Muscle of back (tissue), 11 donors: Measurements from ENCODE around the gene TOMM40. TPM values are rescaled to one million over a fixed set of nuclear protein-coding genes. Genes with fewer than 3 reads are reported as not detected.
"Not testable (repeated sequence)": the region's sequence is repeated elsewhere in the genome, so short reads cannot be mapped to it uniquely, and the experiment has no call there.

Source experiments
- DNase-seq, 3 donors: peaks; one replicate each; pipeline versions ENCODE4 v3.0.0 to v3.0.0-alpha.2; 2013
- polyA plus RNA-seq, 10 donors: library from polyadenylated mRNA; unstranded; fragments of 120-200 nt; gene quantifications; one replicate each; pipeline ENCODE4 v1.2.1, GENCODE V29; 2013; ENCODE audit not compliant: insufficient read length in 10 of 10

Gene TOMM40
- polyA plus RNA-seq, 10 donors, result 26.2 to 40.9 (median 31.0) TPM

DNA sequence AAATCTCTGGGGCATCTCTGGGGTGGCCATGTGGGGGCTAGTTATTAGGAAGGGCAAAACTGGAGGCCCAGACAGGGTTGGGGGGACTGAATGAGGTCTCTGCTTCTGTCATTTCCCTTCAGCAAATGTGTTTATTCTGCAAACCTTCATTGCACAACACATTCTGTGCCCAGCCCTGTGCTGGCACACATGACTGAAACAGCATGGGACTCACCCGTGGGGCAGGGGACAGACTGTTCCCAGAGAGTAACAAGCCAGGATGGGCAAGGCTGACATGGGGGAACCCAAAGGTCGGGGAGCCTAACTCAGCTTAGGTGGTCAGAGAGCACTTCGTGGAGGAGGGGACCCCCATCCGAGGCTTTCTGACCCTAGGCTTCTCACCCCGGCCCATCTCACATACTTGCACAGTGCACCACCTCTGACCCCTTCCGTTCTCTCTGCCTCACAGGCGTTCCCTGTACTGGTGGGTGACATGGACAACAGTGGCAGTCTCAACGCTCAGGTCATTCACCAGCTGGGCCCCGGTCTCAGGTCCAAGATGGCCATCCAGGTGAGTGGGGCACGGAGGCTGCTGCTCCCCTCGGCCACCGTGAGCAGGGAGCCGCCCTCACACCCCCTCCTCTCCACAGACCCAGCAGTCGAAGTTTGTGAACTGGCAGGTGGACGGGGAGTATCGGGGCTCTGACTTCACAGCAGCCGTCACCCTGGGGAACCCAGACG lies 2.4 kb downstream of the TOMM40 start:
- no peak for DNase-seq

DNA sequence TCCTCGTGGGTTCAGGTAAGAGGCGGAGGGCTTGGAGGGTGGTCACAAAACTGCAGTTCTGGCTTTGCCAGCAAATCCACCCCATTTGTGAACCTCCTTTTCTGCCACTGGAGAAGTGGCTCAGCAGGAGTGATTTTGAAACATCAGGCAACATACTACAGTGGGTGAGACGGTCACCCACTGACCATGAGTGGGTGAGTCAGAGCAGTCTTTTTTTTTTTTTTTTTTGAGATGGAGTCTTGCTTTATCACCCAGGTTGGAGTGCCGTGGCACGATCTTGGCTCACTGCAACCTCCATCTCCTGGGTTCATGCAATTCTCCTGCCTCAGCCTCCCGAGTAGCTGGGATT lies 3.0 kb downstream of the TOMM40 start:
- no peak for DNase-seq

DNA sequence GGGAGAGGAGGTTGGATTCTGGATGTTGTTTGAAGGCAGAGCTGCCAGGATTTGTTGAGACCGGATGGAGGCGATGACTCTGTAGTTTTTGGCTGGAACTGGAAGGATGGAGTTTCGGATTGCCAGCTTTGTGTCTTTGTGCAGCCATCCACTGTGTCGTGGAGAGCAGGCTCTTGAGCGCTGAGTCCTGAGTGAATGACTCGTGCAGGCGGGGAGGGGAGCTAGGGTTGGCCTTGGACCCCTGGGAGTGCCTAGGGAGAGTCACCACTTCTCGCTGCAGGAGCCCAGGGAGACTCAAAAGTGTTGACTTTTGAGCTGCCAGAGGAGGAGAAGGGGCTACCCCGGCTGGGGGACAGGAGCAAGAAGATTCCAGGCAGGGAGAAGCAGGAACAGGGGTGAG lies 3.9 kb downstream of the TOMM40 start:
- DNase-seq, result no peak

DNA sequence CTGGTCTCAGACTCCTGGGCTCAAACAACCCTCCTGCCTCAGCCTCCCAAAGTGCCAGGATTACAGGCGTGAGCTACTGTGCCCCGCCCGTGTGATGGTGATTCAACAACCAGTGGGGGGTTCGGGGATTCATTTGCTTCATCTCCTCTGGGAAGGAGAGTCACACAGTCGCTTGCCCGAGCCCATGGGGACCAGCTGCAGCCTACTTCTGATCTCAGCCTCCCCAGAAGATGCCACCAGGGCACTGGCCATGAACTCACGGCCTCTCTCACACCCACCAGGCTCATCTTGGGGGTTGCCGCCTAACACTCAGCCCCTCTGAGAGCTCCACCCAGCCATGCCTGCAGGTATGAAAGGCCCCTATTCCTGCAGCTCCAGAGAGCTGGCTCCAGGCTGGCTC lies 6.8 kb downstream of the TOMM40 start:
- DNase-seq, result no peak

DNA sequence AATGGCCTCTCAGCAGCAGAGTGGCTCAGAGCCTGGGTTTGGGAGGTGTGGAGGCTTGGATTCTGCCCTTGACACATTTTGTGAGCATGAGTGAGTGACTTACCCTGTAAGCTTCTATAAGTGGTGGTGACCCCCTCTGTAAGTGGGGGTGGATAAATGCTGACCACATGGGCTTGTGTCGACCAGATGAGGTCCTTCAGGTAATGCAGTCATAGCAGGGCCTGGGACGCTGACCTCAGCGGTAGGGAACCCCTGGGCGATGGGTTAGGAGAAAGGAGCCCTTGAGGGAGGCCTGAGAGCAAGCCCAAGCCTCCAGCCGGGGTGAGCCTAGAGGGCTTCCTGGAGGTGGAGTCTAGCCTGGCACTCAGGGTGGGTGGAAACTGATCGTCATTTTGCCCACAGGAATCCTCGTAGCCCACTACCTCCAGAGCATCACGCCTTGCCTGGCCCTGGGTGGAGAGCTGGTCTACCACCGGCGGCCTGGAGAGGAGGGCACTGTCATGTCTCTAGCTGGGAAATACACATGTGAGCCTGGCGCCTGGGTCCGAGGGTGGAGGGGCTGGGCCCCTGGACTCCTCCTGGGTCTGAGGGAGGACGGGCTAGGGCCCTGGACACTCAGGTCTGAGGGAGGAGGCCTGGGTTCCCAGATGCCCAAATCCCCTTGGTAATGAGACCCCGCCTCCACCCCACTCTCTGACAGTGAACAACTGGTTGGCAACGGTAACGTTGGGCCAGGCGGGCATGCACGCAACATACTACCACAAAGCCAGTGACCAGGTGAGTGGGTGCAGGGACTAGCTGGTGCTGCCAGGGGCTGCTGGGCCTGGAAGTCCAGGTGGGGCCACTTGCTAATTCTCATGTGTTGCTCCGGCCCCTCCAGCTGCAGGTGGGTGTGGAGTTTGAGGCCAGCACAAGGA lies 9.5 kb downstream of the TOMM40 start:
- no peak for DNase-seq

DNA sequence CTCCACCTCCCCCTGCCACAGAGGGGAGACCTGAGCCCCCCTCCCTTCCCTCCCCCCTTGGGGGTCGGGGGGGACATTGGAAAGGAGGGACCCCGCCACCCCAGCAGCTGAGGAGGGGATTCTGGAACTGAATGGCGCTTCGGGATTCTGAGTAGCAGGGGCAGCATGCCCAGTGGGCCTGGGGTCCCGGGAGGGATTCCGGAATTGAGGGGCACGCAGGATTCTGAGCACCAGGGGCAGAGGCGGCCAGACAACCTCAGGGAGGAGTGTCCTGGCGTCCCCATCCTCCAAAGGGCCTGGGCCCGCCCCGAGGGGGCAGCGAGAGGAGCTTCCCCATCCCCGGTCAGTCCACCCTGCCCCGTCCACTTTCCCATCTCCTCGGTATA lies 12.2 kb downstream of the TOMM40 start:
- no peak for DNase-seq

DNA sequence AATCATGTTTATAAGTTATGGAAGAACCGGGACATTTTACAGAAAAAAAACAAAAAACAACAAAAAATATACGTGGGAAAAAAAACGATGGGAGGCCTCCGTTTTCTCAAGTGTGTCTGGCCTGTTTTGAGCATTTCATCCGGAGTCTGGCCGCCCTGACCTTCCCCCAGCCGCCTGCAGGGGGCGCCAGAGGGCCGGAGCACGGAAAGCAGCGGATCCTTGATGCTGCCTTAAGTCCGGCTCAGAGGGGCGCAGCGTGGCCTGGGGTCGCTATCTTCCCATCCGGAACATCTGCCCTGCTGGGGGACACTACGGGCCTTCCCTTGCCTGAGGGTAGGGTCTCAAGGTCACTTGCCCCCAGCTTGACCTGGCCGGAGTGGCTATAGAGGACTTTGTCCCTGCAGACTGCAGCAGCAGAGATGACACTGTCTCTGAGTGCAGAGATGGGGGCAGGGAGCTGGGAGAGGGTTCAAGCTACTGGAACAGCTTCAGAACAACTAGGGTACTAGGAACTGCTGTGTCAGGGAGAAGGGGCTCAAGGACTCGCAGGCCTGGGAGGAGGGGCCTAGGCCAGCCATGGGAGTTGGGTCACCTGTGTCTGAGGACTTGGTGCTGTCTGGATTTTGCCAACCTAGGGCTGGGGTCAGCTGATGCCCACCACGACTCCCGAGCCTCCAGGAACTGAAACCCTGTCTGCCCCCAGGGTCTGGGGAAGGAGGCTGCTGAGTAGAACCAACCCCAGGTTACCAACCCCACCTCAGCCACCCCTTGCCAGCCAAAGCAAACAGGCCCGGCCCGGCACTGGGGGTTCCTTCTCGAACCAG lies 12.8 kb downstream of the TOMM40 start:
- peak; percentile 38 to 87 (median 75) for DNase-seq

DNA sequence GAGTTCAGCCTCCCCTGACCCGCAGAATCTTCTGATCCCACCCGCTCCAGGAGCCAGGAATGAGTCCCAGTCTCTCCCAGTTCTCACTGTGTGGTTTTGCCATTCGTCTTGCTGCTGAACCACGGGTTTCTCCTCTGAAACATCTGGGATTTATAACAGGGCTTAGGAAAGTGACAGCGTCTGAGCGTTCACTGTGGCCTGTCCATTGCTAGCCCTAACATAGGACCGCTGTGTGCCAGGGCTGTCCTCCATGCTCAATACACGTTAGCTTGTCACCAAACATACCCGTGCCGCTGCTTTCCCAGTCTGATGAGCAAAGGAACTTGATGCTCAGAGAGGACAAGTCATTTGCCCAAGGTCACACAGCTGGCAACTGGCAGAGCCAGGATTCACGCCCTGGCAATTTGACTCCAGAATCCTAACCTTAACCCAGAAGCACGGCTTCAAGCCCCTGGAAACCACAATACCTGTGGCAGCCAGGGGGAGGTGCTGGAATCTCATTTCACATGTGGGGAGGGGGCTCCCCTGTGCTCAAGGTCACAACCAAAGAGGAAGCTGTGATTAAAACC lies 13.5 kb downstream of the TOMM40 start:
- no peak for DNase-seq

DNA sequence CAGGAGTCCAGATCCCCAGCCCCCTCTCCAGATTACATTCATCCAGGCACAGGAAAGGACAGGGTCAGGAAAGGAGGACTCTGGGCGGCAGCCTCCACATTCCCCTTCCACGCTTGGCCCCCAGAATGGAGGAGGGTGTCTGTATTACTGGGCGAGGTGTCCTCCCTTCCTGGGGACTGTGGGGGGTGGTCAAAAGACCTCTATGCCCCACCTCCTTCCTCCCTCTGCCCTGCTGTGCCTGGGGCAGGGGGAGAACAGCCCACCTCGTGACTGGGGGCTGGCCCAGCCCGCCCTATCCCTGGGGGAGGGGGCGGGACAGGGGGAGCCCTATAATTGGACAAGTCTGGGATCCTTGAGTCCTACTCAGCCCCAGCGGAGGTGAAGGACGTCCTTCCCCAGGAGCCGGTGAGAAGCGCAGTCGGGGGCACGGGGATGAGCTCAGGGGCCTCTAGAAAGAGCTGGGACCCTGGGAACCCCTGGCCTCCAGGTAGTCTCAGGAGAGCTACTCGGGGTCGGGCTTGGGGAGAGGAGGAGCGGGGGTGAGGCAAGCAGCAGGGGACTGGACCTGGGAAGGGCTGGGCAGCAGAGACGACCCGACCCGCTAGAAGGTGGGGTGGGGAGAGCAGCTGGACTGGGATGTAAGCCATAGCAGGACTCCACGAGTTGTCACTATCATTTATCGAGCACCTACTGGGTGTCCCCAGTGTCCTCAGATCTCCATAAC lies 14.5 kb downstream of the TOMM40 start, which contains the start of gene APOE:
Gene APOE, plus strand, starts transcription at position 360 of the 724 bp plus-strand sequence. CDS start 829 bp downstream, outside the sequence.
- DNase-seq, result peak in 1 of 3 donors; percentile 53

DNA sequence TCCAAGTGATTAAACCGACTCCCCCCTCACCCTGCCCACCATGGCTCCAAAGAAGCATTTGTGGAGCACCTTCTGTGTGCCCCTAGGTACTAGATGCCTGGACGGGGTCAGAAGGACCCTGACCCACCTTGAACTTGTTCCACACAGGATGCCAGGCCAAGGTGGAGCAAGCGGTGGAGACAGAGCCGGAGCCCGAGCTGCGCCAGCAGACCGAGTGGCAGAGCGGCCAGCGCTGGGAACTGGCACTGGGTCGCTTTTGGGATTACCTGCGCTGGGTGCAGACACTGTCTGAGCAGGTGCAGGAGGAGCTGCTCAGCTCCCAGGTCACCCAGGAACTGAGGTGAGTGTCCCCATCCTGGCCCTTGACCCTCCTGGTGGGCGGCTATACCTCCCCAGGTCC lies 16.6 kb downstream of the TOMM40 start:
- DNase-seq, result no peak

DNA sequence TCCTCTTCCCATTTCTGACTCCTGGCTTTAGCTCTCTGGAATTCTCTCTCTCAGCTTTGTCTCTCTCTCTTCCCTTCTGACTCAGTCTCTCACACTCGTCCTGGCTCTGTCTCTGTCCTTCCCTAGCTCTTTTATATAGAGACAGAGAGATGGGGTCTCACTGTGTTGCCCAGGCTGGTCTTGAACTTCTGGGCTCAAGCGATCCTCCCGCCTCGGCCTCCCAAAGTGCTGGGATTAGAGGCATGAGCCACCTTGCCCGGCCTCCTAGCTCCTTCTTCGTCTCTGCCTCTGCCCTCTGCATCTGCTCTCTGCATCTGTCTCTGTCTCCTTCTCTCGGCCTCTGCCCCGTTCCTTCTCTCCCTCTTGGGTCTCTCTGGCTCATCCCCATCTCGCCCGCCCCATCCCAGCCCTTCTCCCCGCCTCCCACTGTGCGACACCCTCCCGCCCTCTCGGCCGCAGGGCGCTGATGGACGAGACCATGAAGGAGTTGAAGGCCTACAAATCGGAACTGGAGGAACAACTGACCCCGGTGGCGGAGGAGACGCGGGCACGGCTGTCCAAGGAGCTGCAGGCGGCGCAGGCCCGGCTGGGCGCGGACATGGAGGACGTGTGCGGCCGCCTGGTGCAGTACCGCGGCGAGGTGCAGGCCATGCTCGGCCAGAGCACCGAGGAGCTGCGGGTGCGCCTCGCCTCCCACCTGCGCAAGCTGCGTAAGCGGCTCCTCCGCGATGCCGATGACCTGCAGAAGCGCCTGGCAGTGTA lies 17.2 kb downstream of the TOMM40 start:
- no peak for DNase-seq

DNA sequence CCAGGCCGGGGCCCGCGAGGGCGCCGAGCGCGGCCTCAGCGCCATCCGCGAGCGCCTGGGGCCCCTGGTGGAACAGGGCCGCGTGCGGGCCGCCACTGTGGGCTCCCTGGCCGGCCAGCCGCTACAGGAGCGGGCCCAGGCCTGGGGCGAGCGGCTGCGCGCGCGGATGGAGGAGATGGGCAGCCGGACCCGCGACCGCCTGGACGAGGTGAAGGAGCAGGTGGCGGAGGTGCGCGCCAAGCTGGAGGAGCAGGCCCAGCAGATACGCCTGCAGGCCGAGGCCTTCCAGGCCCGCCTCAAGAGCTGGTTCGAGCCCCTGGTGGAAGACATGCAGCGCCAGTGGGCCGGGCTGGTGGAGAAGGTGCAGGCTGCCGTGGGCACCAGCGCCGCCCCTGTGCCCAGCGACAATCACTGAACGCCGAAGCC lies 17.8 kb downstream of the TOMM40 start:
- DNase-seq, result no peak

DNA sequence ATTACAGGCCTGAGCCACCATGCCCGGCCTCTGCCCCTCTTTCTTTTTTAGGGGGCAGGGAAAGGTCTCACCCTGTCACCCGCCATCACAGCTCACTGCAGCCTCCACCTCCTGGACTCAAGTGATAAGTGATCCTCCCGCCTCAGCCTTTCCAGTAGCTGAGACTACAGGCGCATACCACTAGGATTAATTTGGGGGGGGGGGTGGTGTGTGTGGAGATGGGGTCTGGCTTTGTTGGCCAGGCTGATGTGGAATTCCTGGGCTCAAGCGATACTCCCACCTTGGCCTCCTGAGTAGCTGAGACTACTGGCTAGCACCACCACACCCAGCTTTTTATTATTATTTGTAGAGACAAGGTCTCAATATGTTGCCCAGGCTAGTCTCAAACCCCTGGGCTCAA lies 18.7 kb downstream of the TOMM40 start:
- DNase-seq, result no peak

DNA sequence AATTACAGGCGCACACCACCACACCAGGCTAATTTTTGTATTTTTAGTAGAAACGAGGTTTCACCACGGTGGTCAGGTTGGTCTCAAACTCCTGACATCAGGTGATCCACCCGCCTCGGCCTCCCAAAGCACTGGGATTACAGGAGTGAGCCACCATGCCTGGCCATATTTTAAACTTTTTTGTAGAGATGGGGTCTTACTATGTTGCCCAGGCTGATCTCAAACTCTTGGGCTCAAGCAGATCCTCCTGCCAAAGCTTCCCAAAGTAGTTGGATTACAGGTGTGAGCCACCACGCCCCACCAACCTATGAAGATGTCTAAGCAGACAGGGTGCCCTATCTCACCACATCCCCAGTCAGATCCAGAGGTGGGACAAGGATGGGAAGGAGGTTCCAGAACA lies 20.8 kb downstream of the TOMM40 start:
- not testable (repeated sequence) for DNase-seq

DNA sequence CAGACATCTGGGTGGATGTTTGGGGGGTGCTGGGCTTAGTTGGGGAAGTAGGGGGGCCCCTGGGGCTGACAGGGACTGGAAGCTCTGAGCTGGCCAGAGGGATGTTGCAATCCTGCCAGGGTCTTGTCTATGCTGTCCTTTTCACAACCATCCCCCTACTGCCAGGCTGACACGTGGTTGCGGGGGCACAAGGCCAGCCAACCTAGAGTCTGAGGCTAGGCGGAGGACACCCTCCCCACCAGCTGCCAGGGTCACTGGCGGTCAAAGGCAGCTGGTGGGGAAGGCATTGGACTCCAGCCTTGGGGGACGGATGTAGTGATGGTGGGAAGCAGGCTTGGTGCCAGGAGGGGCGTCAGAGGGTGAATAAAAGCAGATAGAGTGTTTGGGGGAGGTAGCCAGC lies 21.8 kb downstream of the TOMM40 start:
- peak; percentile 51 to 76 (median 59) for DNase-seq

DNA sequence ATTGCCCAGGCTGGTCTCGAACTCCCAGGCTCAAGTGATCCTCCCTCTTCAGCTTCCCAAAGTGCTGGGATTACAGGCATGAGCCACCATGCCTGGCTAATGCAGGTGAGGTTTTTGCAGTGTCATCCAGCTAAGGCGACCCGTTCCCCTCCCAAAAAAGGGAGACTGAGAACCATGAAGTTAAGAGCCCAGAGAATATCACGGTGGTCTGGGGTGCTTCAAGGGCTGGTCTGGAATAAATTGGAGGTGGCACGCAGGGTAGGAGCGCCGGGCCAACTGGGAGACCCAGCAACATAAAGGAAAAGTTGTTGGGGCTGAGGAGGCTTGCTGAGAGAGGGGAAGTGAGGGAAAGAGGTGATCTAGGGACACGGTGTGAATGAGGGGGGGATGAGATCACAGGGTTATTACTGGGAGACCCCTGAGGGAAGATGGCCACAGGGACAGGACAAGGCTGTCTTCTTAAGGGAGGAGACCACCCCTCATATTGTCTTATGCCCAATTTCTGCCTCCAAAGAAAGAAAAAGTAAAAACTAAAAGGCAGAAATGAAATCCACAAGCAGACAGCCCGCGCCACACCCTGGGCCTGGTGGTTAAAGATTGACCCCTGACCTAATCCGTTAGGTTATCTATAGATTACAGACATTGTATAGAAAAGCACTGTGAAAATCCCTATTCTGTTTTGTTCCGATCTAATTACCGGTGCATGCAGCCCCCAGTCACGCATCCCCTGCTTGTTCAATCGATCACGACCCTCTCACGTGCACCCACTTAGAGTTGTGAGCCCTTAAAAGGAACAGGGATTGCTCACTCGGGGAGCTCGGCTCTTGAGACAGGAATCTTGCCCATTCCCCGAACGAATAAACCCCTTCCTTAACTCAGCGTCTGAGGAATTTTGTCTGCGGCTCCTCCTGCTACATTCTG lies 22.7 kb downstream of the TOMM40 start:
- not testable (repeated sequence) for DNase-seq

DNA sequence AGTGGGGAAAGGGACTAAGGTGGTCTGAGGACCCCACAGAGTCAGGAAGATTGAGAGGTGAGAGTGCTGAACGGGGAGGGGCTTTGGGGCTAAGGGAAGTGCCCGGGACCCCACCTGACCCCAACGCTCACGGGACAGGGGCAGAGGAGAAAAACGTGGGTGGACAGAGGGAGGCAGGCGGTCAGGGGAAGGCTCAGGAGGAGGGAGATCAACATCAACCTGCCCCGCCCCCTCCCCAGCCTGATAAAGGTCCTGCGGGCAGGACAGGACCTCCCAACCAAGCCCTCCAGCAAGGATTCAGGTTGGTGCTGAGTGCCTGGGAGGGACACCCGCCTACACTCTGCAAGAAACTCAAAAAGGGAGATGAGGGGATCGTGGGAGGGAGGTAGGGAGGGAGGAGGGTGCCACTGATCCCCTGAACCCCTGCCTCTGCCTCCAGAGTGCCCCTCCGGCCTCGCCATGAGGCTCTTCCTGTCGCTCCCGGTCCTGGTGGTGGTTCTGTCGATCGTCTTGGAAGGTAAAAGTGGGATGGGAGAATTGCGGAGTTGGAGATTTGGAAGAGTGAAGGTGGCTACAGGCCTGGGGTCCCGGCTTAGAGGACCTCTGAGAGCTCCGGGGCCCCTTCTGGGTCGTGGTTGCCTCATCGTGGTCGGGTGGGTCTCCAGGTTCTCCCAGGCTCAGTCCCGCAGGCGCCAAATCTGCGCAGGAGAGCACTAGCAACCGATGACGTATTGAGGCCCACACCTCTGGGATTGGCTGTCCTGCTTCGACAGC lies 23.6 kb downstream of the TOMM40 start, which contains the start of gene APOC1:
Gene APOC1, plus strand, starts transcription at position 176 of the 774 bp plus-strand sequence. Its CDS starts 284 bp downstream, at position 460.
- peak; percentile 85 to 96 (median 93) for DNase-seq

DNA sequence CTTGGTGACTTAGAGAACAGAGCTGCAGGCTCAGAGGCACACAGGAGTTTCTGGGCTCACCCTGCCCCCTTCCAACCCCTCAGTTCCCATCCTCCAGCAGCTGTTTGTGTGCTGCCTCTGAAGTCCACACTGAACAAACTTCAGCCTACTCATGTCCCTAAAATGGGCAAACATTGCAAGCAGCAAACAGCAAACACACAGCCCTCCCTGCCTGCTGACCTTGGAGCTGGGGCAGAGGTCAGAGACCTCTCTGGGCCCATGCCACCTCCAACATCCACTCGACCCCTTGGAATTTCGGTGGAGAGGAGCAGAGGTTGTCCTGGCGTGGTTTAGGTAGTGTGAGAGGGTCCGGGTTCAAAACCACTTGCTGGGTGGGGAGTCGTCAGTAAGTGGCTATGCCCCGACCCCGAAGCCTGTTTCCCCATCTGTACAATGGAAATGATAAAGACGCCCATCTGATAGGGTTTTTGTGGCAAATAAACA lies 33.2 kb downstream of the TOMM40 start:
- DNase-seq, result no peak
